HFF-Myc (cell line): Measurements from ENCODE around the gene NPHS2.

Source experiments
- DNase-seq: peaks from one replicate; pipeline ENCODE4 v3.0.0-alpha.2; 2011; ENCODE audit warnings: low read depth; ENCODE audit errors: extremely low read depth
- H3K4me3 ChIP-seq: replicated peaks from 2 replicates; pipeline ENCODE4 v1.5.1; 2011; ENCODE audit warnings: low read depth, mild to moderate bottlenecking, control low read depth, low read length
- CTCF ChIP-seq: IDR thresholded peaks from 2 replicates; pipeline ENCODE4 v1.5.1; 2012; ENCODE audit warnings: mild to moderate bottlenecking, low read depth, low read length, control low read depth; ENCODE audit errors: missing control alignments

Gene NPHS2

GRCh38 chr1:179516976-179517705 is 58.6 kb downstream of the NPHS2 start:
- DNase-seq: no peak
- no peak for TF ChIP-seq CTCF
- no peak overlapping the region for H3K4me3 ChIP-seq

GRCh38 chr1:179510038-179510437 is 65.7 kb downstream of the NPHS2 start:
- no peak overlapping the region for H3K4me3 ChIP-seq
- no peak for TF ChIP-seq CTCF
- no peak for DNase-seq

- H3K4me3 ChIP-seq: no peak overlapping the region
- DNase-seq: no peak
- TF ChIP-seq CTCF: no peak
Measured at GRCh38 chr1:179509384-179509783, 66.4 kb downstream of the NPHS2 start.

GRCh38 chr1:179506199-179506598 is 69.5 kb downstream of the NPHS2 start:
- DNase-seq: no peak
- H3K4me3 ChIP-seq: no peak overlapping the region
- TF ChIP-seq CTCF: no peak
